Heart left ventricle (tissue), 16 donors: ENCODE results near the gene PEMT. TPM values are rescaled to one million over a fixed set of nuclear protein-coding genes. Genes with fewer than 3 reads are reported as not detected.

Source experiments
- ATAC-seq, 4 donors: fragments of 200-7000 bp; cut with Tn5 transposase; one replicate each; pipeline ENCODE4 v1.9.1; 2020 to 2022; ENCODE audit warnings: moderate library complexity in 4 of 4, mild to moderate bottlenecking in 3 of 4, moderate number of reproducible peaks in 1 of 4
- DNase-seq, 5 donors: peaks; one replicate each; pipeline ENCODE4 v3.0.0-alpha.2; 2020
- H3K27ac ChIP-seq, 12 donors: fragments of 200-600 bp; sonication (generic) in 4 of 12; one replicate each; pipeline versions ENCODE4 v1.5.0 to v1.8.0; 2016 to 2022; ENCODE audit warnings: mild to moderate bottlenecking in 2 of 12
- H3K27me3 ChIP-seq, 9 donors: fragments of 200-600 bp; sonication (generic) in 2 of 9; one replicate each; pipeline versions ENCODE4 v1.5.1 to v1.8.0; 2016 to 2022; ENCODE audit warnings: mild to moderate bottlenecking in 3 of 9
- H3K36me3 ChIP-seq, 9 donors: fragments of 200-600 bp; sonication (generic) in 2 of 9; one replicate each; pipeline versions ENCODE4 v1.5.0 to v1.8.0; 2018 to 2022; ENCODE audit warnings: mild to moderate bottlenecking in 2 of 9
- H3K4me1 ChIP-seq, 12 donors: fragments of 200-600 bp; sonication (generic) in 4 of 12; one replicate each; pipeline versions ENCODE4 v1.5.0 to v1.8.0; 2016 to 2022; ENCODE audit warnings: mild to moderate bottlenecking in 3 of 12
- H3K4me3 ChIP-seq, 12 donors: fragments of 200-600 bp; sonication (generic) in 4 of 12; one replicate each; pipeline versions ENCODE4 v1.5.0 to v1.8.0; 2017 to 2022; ENCODE audit warnings: mild to moderate bottlenecking in 9 of 12, moderate library complexity in 4 of 12
- H3K9me3 ChIP-seq, 12 donors: fragments of 200-600 bp; sonication (generic) in 4 of 12; one replicate each; pipeline versions ENCODE4 v1.5.0 to v1.8.0; 2016 to 2022; ENCODE audit warnings: mild to moderate bottlenecking in 1 of 12
- CTCF ChIP-seq, 12 donors: fragments of 200-600 bp; sonication (generic) in 4 of 12; IDR thresholded peaks; one replicate each; pipeline versions ENCODE4 v1.5.0 to v1.8.0; 2018 to 2022; ENCODE audit warnings: antibody characterized with exemption in 12 of 12, mild to moderate bottlenecking in 5 of 12
- POLR2A ChIP-seq, 2 donors: fragments of 450-650 bp; IDR thresholded peaks; one replicate each; pipeline ENCODE4 v1.6.1; 2017; ENCODE audit warnings: antibody characterized with exemption in 2 of 2, mild to moderate bottlenecking in 2 of 2, moderate library complexity in 2 of 2
- WGBS, 4 donors: extraction: QIAGEN DNeasy Blood & Tissue Kit in 2 of 4; methylation state at CpG; one replicate each; pipeline versions ENCODE4 v1.1.5 to v1.1.7; 2013 to 2018; 5-methylcytosine and 5-hydroxymethylcytosine counted together
- intact Hi-C, 10 donors: fragments of 100-400 bp; cut with DNase I; formaldehyde crosslinking; loops; one replicate each; pipeline versions ENCODE4 v1.11.1 to v1.14.2; 2022
- polyA plus RNA-seq, 2 donors: library from polyadenylated mRNA; stranded (reverse); fragments of 200-250 nt; gene quantifications; one replicate each; pipeline ENCODE4 v1.2.3, GENCODE V29; 2013
- total RNA-seq, 9 donors: library from RNA; depleted of rRNA in 2 of 9; stranded (reverse); fragments of >200 nt in 2 of 9; fragmentation: NEBNext Ultra II Directional in 3 of 9; extraction: Animal tissue kit (Norgen Biotek cat#: 25700) in 3 of 9; gene quantifications; one replicate each; pipeline versions ENCODE4 v1.1.0 to v1.2.4, GENCODE V29; 2016 to 2023
- donor health status: ischemic (EF 13 %, LVEDD 7.1; RV severe dilation, severe dysfunction).
- donor health status: healthy with polysubstance abuse.
- donor health status: DM: no; HTN: yes; CAD: no.
- donor health status: DM: no; HTN: no; CAD: no.
- donor health status: ischemic (EF 25% LVEDD 6.9; RV normal size, moderate dysfunction).
- donor health status: ischemic (EF 25% LVEDD 5.7; RV mildly dilated, moderate dysfunction).
- donor health status: healthy.
- donor health status: DM: yes; HTN: yes; CAD: no.
- donor health status: ischemic (EF 35%, LVEDD 5.7; RV mildly dilated, moderate dysfunction).
- donor health status: nonischemic (EF 11% LVEDD 7.7; RV severe dilation, severe dysfunction).
- donor health status: DM: yes; HTN: yes; CAD: no.
- donor health status: PGD.
- donor health status: ischemic (EF 29% LVEDD 5.4; RV normal size, mild dysfunction).
- donor health status: nonischemic (EF 23%, LVEDD 6.1; RV moderate dilation, normal function).

The PEMT gene
- total and polyA plus RNA-seq, 11 donors, result 15.7 to 42.2 (median 25.4) TPM

GRCh38 chr17:17495536-17496188 is 95.8 kb downstream of the PEMT start:
- DNase-seq (peak in 2 of 5 donors; percentile 29 to 46), ATAC-seq (peak in 2 of 4 donors; percentile 4 to 12)
- WGBS, 4 donors, result 0 to 4% (median 1%) methylated on average over 30 to 65 of the region's 65 CpGs
- Histone ChIP-seq H3K4me3 (peak overlapping the region; percentile 49 to 81 (median 68)), H3K36me3 (peaks cover 0 to 24% (median 21%) of the 10 kb centered on the region in 9 donors), H3K27ac (peak overlapping the region; percentile 73 to 98 (median 91)), H3K9me3 (no peaks in the 10 kb centered on the region), H3K27me3 (peaks cover 0 to 7% (median 0%) of the 10 kb centered on the region in 9 donors), H3K4me1 (peaks cover 0 to 59% (median 26%) of the 10 kb centered on the region in 12 donors)
- intact Hi-C loops, result loop anchor here (1.0 to 10.0 kb wide), 16 partner anchors 19 to 149 kb away; partner anchors contain the start of gene MED9 (in 1 of the 10)
- TF ChIP-seq POLR2A (IDR thresholded peaks at IDR 0.05) (no peak), CTCF (IDR thresholded peaks at IDR 0.05) (no peak)

GRCh38 chr17:17494870-17495535 is 96.5 kb downstream of the PEMT start:
- intact Hi-C loops, result loop anchor here (2.0 to 10.0 kb wide), 9 partner anchors 18 to 150 kb away; partner anchors contain the start of gene MED9 (in 1 of the 10)
- peak; percentile 49 to 81 (median 70) for DNase-seq
- Histone ChIP-seq H3K36me3 (peaks cover 0 to 30% (median 22%) of the 10 kb centered on the region in 9 donors), H3K9me3 (no peaks in the 10 kb centered on the region), H3K4me3 (peak overlapping the region; percentile 49 to 81 (median 68)), H3K27me3 (peaks cover 0 to 7% (median 0%) of the 10 kb centered on the region in 9 donors), H3K27ac (peak overlapping the region; percentile 11 to 98 (median 91)), H3K4me1 (peaks cover 0 to 64% (median 30%) of the 10 kb centered on the region in 12 donors)
- no peak for TF ChIP-seq POLR2A (IDR thresholded peaks at IDR 0.05)
- no peak for TF ChIP-seq CTCF (IDR thresholded peaks at IDR 0.05)
- 1 to 6% (median 2%) methylated on average over 21 to 71 of the region's 71 CpGs for WGBS, 4 donors
- ATAC-seq, result peak in 3 of 4 donors; percentile 3 to 15 (median 4)

DNA sequence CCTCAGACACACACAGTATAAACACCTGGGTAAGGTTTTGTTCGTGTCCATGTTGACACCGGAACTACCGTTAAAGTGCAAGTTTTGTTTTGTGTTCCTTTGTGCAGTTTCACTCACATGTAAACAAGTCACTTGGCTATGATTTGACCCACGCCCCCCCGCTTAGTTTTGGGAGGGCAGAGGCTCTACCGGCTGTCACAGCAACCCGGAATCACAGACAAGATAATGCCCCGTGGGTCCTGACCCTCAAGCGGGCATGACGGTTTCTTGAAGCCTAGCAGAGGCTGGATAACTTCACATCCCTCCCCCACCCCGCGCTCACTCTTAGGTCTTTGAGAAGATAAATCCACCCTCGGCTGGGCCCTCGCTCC is 97.0 kb downstream of the PEMT start:
- no peak for TF ChIP-seq POLR2A (IDR thresholded peaks at IDR 0.05)
- TF ChIP-seq CTCF (IDR thresholded peaks at IDR 0.05), result no peak
- no peak for ATAC-seq
- Histone ChIP-seq H3K4me1 (peaks cover 0 to 69% (median 30%) of the 10 kb centered on the region in 12 donors), H3K36me3 (peaks cover 0 to 35% (median 23%) of the 10 kb centered on the region in 9 donors), H3K27me3 (peaks cover 0 to 7% (median 0%) of the 10 kb centered on the region in 9 donors), H3K4me3 (peak overlapping the region; percentile 49 to 81 (median 68)), H3K9me3 (no peaks in the 10 kb centered on the region), H3K27ac (peak overlapping the region; percentile 11 to 98 (median 91))
- 11 to 22% (median 17%) methylated on average over 14 of the region's 14 CpGs for WGBS, 4 donors
- DNase-seq, result no peak
- intact Hi-C loops, result loop anchor here in 5 of 10 donors (2.0 to 10.0 kb wide), 6 partner anchors 18 to 150 kb away; partner anchors contain the start of gene MED9 (in 1 of the 5)
